ENCODE data around the gene XPA.
A peak's percentile ranks its signal among the peaks of the same experiment; 100 is the strongest.
"Not testable (repeated sequence)": the region's sequence is repeated elsewhere in the genome, so short reads cannot be mapped to it uniquely, and the experiment has no call there.

XPA gene

GRCh38 chr9:97703437-97704344, 6.6 kb upstream of the XPA start:
- peak; percentile 83 for DNase-seq (ENCODE audit: low spot score)

- DNase-seq (ENCODE audit: low spot score) = not testable (repeated sequence)
These were observed 2.7 kb upstream of the XPA start for GRCh38 chr9:97699824-97700223.

GRCh38 chr9:97699281-97699680, 2.1 kb upstream of the XPA start:
- DNase-seq (ENCODE audit: low spot score) = not testable (repeated sequence)

- no peak for DNase-seq (ENCODE audit: low spot score)
These were observed 1.7 kb upstream of the XPA start for GRCh38 chr9:97698865-97699264.

- no peak for DNase-seq (ENCODE audit: low spot score)
These were observed 697 bp upstream of the XPA start for GRCh38 chr9:97697837-97698236.

DNA sequence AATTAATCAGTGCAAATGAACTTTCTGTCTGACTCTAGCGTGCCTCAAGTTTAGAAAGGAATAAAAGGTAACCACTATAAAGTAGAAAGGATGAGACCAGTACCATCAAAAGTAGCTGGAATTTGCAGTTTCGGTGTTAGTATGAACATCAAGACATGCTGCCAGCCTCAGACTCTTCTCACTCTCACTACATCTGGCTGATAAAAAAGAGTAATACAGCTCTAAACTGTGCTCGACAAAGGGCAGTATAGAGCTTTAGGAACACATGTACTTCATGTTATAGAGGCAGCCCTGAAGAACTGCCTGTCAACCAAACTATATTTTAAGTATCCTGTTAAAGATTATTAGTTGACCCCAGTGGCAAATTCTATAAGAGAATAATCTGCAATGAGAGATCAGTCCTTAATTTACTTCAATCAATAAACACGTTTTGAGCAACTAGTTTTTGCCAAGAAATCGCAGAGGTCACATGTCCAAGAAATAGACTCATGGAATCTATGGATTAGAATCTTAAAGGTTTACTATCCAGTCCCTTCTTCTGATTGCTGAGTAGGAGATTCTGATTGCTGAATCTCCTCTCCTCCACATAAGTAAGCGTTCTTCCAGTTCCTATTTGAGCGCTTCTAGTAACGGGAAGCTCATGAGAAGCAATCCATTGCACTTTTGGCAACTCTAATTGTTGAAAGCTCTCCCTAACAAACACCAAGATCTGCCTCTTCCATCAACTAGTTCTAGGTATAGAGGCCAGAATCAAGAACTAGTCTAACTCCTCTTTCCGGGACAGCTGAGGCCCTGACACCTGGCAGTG, 941 bp downstream of the XPA start:
- DNase-seq (ENCODE audit: low spot score) = no peak

- no peak for DNase-seq (ENCODE audit: low spot score)
These were observed 1.8 kb downstream of the XPA start for GRCh38 chr9:97695390-97695789.

DNA sequence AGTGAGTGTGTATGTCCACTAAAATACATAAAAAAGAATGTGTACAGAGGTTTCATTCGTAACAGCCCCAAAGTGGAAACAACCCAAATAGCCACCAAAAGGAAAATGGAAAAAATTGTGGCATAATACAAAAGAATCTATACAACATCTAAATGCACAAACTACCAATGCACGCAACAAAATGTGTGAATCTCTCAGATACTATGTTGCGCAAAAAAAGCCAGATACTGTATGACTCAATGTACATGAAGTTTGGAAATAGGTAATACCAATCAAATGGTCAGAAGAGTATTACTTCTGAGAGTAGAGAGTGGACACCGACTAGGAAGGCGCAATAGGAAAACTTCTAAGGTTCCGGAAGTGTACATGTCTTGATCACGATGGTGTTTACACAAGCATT, 2.4 kb downstream of the XPA start:
- no peak for DNase-seq (ENCODE audit: low spot score)

DNA sequence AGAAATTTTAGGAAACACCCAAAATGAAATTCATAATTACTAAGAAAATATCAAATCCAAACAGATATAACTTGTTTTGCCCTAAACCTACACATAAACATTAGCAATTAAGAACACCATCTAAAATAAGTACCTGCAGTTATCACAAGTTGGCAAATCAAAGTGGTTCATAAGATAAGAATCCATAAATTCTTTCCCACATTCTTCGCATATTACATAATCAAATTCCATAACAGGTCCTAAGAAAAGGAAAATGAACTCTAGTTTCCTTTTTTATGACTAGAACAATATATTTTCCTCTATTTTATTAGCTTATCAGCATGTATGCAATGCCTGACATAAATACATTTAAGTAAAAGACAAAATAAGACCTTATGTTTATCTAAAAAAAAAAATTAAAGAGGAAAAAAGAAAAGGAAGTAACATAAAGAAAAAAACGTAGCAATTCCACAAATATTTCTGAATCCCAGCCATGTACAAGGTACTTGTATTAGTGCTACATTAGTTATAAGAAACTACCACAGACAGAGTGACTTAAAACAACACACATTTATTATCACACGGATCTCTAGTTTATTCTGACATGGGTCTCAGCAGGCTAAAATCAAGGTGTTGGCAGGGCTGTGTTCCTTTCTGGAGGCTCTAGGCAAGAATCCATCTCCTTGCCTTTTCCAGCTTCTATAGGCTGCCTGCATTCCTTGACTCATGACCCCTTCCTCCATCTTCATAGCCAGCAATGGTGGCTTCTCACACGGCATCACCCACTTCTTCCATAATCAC, 7.5 kb downstream of the XPA start:
- no peak for DNase-seq (ENCODE audit: low spot score)

DNA sequence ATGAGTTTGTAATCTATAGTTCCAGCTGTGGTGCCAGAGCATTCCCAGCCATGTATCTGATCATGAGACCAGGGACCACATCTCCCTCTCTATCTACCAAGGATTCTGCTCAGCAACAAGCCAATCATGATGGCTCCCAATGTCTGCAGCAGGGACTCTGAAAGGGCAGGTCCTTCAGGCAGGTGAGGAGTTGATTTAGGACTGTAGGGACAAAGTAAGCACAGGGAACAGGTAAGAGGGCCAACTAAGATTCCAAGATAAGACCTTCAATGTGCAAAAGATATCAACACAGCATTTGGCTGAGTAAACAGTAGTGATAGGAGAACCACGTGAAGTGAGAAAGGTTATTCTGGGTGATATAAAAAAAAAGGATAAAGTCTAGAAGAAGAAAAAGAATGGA, 8.5 kb downstream of the XPA start:
- no peak for DNase-seq (ENCODE audit: low spot score)

DNA sequence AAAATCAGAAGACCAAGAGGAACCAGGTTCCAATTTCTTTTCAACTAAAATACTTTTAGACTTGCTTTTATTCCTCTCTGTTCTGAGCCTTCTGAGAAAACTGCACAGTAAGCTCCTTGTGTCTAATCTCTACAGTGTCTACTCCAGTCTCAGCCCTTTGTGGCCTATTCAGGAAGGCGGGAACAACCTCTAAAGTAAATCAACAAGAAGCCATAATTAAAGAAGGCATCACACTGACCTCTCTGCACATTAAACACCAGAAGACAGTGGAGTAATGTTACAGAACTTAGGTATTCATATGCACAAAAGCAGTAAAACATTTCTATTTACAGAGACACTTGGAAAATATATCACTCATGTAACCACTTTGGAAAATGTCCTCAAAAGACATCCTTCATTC, 14.9 kb downstream of the XPA start:
- DNase-seq (ENCODE audit: low spot score) = no peak

DNA sequence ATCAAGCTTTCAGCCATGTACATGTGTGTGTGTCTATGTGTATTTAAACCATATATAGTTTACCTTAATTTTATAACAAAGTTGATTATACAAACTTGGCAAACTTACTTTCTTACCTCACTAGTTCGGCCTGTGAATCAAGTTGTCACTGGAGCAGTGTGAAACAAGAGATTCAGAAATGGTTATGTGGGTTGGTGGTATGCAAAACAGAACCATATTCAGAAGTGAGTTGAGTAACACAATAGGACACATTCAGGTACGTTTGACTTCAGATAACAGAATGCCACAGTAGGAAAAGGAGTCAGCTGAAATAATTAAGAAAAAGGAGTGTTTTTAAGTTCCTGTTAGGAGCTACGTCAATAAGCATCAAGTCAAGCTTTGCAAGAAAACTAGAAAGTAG, 21.5 kb downstream of the XPA start:
- no peak for DNase-seq (ENCODE audit: low spot score)

DNA sequence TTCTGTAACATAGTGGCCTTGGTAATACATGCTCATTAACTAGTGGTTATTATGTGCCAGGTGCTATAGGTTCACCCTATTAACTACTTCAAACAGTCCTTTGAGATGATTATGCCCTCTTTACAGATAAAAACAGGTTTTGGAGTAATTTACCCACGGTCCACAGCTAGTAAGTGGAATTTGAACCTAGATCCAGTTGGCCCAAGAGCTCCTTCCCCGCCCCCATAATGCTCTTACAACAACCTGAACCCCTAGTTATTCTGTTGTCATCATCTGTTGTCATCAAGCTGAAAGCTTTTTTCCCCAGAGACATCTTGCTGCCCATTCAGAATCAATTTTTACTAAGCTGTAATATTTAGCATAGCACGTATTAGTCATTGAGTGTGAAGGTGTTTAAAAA, 23.2 kb downstream of the XPA start:
- no peak for DNase-seq (ENCODE audit: low spot score)

- DNase-seq (ENCODE audit: low spot score) = no peak
These were observed 24.7 kb downstream of the XPA start for GRCh38 chr9:97672403-97672802.

- DNase-seq (ENCODE audit: low spot score) = no peak
These were observed 26.6 kb downstream of the XPA start for GRCh38 chr9:97670586-97670985.

- no peak for DNase-seq (ENCODE audit: low spot score)
These were observed 28.7 kb downstream of the XPA start for GRCh38 chr9:97668485-97668884.

- no peak for DNase-seq (ENCODE audit: low spot score)
These were observed 30.0 kb downstream of the XPA start for GRCh38 chr9:97666907-97667686.

GRCh38 chr9:97665742-97666141, 31.4 kb downstream of the XPA start:
- DNase-seq (ENCODE audit: low spot score) = no peak

DNA sequence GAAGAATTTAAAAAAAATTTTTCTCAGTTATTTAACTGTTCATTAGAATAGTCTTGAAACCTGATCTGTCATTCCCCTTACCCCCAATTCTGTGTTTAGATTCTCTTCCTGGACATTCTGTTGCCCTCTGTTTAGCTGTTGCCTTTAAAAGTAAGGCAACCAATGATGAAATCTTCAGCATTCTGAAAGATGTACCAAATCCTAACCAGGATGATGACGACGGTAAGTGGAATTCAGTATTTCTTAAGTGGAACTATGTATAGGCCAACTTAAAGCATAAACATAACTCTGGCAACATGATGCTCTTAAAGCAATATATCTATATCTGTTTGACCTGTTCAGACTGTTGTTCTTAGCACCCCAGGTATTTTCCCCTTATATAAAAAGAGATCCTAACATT, 36.3 kb downstream of the XPA start:
- DNase-seq (ENCODE audit: low spot score) = no peak

DNA sequence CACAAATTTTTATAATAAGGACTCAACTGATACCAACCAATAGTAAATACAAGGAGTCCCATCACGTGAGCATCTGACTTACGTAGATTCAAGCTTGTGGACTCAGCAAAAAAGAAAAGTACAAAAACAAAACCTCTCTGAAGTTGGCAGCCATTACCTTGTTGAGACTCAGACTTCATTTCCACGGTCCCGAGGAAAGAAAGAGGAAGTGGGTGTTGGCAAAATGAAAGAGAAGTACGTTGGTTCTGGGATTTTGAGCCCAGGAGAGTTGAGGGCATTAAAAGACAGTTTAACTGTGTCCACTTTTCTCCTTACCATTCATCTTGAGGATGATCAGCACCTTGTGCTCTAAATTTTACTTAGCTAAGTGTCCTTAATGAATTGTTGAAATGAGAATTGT, 36.8 kb downstream of the XPA start:
- DNase-seq (ENCODE audit: low spot score) = no peak

DNA sequence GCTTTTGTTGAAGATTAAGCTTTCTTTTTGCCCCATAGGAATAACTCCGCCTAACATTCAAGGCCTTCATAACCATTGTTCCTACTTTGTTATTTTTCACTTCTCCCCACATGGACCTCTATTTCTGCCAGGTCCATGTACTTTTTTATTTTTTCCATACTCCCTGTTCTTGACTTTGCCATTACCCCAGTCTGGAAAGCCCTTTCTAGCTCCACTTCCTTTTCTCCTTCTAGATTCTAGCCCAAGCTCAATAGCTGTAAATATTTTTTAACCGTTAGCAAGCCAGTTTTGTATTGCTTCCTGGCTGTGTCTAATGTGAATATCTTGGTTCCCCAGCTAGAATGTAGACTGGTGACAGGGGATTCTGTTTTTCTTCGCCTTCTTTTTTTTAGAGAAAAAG, 37.4 kb downstream of the XPA start:
- DNase-seq (ENCODE audit: low spot score) = no peak

DNA sequence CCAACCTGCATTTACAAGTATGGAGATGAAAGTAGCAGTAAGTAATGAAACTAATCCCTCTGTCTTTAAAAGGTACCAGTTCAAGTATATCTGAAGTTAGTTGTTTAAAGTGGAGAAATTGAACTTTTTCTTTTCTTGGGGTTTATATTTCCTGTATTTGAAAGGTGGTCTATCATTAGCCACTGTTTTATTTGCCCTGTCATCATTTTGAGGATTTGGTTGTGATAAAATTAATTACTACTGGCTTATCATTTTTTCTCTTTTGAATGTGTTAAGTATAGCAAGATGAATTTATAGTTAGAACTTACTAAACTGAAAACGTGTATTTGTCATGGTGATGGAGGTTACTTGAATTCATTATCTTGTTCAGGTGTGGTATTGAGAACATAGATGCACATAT, 38.4 kb downstream of the XPA start:
- DNase-seq (ENCODE audit: low spot score) = no peak
